ENCODE results near the gene DOP1A.

- TF ChIP-seq SP1 (IDR thresholded peaks at IDR 0.05) (no peak), CTCF (IDR thresholded peaks at IDR 0.05; ENCODE audit: low read depth, low read length, missing input control) (no peak)
These were observed 3.6 kb downstream of the DOP1A start for GRCh38 chr6:83071023-83071422.
